DOHH2 (cell line): Measurements from ENCODE around the gene ZFP57.

Source experiments
- EZH2phosphoT487 ChIP-seq: fragments of 200-600 bp; sonication (generic); IDR thresholded peaks from 2 replicates; pipeline ENCODE4 v1.6.1; 2017; ENCODE audit warnings: borderline replicate concordance, mild to moderate bottlenecking, antibody characterized with exemption, low read length, moderate library complexity, mixed read lengths
- TF ChIP-seq, protein P1 (sequence below): fragments of 200-600 bp; sonication (generic); IDR thresholded peaks from one replicate; pipeline ENCODE4 v1.5.1; 2014; ENCODE audit warnings: antibody characterized with exemption, mild to moderate bottlenecking, low read depth, low read length; ENCODE audit not compliant: poor library complexity, severe bottlenecking

DNA sequence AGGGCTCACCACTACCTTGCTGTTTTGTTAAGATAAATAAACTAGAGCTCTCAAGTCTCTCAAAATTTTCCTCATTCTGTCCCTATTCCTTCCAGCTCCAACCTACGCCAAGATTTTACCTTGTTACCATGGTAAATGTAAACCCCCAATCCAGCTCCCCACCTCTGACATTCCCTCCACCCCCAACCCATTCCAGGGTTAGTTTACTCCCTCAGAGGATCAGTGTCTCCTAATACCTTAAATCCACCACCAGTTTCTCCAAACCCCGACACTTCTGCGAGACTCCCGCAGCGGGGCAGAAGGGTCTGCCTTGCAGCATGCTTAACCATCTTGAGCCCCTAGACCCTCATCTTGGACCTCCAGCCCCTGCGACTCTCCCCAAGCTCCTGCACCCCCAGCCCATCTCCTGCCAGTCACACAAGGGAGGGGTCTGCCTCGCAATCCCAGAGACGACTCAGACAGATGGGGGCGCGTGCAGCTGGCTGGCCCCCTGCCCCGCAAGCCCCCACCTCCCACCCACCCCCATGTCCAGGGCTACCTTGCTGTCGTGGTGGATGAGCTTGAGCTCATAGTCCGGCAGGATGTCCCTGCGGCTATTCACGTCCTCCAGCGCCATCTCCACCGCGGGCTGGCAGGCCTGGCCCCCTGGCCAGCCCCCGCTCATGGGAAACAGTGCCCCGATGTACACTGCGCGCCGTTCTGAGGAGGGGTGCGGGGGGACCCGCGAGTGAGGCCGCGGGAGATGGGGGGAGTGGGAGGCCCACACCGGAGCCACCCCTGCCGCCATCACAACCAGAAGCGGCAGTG lies 53.8 kb downstream of the ZFP57 start:
- TF ChIP-seq, protein P1, sequence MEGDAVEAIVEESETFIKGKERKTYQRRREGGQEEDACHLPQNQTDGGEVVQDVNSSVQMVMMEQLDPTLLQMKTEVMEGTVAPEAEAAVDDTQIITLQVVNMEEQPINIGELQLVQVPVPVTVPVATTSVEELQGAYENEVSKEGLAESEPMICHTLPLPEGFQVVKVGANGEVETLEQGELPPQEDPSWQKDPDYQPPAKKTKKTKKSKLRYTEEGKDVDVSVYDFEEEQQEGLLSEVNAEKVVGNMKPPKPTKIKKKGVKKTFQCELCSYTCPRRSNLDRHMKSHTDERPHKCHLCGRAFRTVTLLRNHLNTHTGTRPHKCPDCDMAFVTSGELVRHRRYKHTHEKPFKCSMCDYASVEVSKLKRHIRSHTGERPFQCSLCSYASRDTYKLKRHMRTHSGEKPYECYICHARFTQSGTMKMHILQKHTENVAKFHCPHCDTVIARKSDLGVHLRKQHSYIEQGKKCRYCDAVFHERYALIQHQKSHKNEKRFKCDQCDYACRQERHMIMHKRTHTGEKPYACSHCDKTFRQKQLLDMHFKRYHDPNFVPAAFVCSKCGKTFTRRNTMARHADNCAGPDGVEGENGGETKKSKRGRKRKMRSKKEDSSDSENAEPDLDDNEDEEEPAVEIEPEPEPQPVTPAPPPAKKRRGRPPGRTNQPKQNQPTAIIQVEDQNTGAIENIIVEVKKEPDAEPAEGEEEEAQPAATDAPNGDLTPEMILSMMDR = no peak
- TF ChIP-seq EZH2phosphoT487 = no peak
